Measurements from ENCODE around the gene AP5Z1. TPM values are rescaled to one million over a fixed set of nuclear protein-coding genes. Genes with fewer than 3 reads are reported as not detected.

Gene AP5Z1, protein sequence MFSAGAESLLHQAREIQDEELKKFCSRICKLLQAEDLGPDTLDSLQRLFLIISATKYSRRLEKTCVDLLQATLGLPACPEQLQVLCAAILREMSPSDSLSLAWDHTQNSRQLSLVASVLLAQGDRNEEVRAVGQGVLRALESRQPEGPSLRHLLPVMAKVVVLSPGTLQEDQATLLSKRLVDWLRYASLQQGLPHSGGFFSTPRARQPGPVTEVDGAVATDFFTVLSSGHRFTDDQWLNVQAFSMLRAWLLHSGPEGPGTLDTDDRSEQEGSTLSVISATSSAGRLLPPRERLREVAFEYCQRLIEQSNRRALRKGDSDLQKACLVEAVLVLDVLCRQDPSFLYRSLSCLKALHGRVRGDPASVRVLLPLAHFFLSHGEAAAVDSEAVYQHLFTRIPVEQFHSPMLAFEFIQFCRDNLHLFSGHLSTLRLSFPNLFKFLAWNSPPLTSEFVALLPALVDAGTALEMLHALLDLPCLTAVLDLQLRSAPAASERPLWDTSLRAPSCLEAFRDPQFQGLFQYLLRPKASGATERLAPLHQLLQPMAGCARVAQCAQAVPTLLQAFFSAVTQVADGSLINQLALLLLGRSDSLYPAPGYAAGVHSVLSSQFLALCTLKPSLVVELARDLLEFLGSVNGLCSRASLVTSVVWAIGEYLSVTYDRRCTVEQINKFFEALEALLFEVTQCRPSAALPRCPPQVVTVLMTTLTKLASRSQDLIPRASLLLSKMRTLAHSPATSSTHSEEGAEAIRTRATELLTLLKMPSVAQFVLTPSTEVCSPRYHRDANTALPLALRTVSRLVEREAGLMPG
- 23.6 and 31.2 TPM in 2 replicates for total RNA-seq

DNA sequence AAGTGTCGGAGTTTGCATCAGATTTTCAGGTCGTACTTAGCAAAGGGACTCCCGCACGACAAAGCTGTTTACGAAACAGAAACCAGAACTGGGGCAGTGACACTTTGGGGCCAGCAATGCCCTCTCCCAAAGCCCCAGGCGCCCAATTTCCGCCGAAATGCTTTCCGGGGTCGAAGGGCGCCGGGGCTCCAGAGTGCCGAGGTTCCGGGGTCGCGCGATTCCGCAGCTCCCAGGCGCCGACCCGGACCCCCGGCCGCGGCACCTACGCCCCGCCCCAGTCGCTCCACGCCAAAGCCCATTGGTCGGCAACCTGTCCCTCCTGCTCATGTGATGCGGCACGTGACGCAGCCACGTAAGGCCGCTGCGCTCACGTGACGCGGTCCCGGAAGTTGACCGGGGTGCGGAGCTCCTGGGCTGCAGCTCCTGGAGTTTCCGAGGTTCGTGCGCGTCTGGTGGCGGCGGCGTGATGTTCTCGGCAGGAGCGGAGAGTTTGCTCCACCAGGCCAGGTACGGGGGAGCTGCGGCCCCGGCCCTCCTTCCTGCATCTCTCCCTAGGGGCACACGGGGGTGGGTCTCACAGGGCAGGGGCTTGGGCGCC, at the start of gene AP5Z1:
AP5Z1 (plus strand) TSS at position 374 of the 598 bp plus-strand sequence; CDS start at position 467, 93 bp downstream.

Small RNA genes within 50 kb of the gene (small RNA-seq; reads per million reads assigned to genes)
- gene MIR4656 = not detected
- gene RF00019 = not detected

Other genes with a start within 250 kb of the AP5Z1 start
- gene FOXK1, start 93.3 kb upstream of the AP5Z1 start, total RNA-seq = 18.1 and 18.5 TPM in 2 replicates
- not detected in 2 replicates for gene PAPOLB, start 86.4 kb downstream of the AP5Z1 start, total RNA-seq
- under 0.01 TPM in 1 of 2 replicates, not detected in the other for gene RADIL, start 108.1 kb downstream of the AP5Z1 start, total RNA-seq
- not detected in 2 replicates for gene MMD2, start 183.6 kb downstream of the AP5Z1 start, total RNA-seq

Data from placental epithelial cell (primary cell).